Upper lobe of left lung (tissue), 6 donors: ENCODE results near the gene KIF27. TPM values are rescaled to one million over a fixed set of nuclear protein-coding genes. Genes with fewer than 3 reads are reported as not detected.
A peak's percentile ranks its signal among the peaks of the same experiment; 100 is the strongest.
"Not testable (repeated sequence)": the region's sequence is repeated elsewhere in the genome, so short reads cannot be mapped to it uniquely, and the experiment has no call there.

ENCODE experiments used
- ATAC-seq, 2 donors: fragments of 200-7000 bp; cut with Tn5 transposase; one replicate each; pipeline ENCODE4 v1.9.1; 2022; ENCODE audit warnings: mild to moderate bottlenecking in 2 of 2, moderate library complexity in 2 of 2; ENCODE audit not compliant: low FRiP score in 2 of 2
- DNase-seq, 2 donors: peaks; one replicate each; pipeline ENCODE4 v3.0.0-alpha.2; 2019 to 2020
- H3K27ac ChIP-seq, 4 donors: fragments of 200-600 bp; sonication (generic); one replicate each; pipeline ENCODE4 v1.5.1; 2016 to 2019
- H3K27me3 ChIP-seq, 4 donors: fragments of 200-600 bp; sonication (generic); one replicate each; pipeline ENCODE4 v1.5.1; 2017 to 2019
- H3K36me3 ChIP-seq, 4 donors: fragments of 200-600 bp; sonication (generic); one replicate each; pipeline ENCODE4 v1.5.1; 2016 to 2019
- H3K4me1 ChIP-seq, 4 donors: fragments of 200-600 bp; sonication (generic); one replicate each; pipeline ENCODE4 v1.5.1; 2018 to 2019
- H3K4me3 ChIP-seq, 4 donors: fragments of 200-600 bp; sonication (generic); one replicate each; pipeline ENCODE4 v1.5.1; 2017 to 2019; ENCODE audit warnings: mild to moderate bottlenecking in 2 of 4, moderate library complexity in 1 of 4
- H3K9me3 ChIP-seq, 4 donors: fragments of 200-600 bp; sonication (generic); one replicate each; pipeline ENCODE4 v1.5.1; 2018 to 2019
- CTCF ChIP-seq, 6 experiments: fragments of 450-650 bp in 4 of 6; fragments of 200-600 bp in 2 of 6; sonication (generic) in 2 of 6; IDR thresholded peaks; one replicate each; pipeline ENCODE4 v1.5.1; 2016 to 2019; ENCODE audit warnings: antibody characterized with exemption in 6 of 6
- EP300 ChIP-seq, 4 donors: sonication (generic); formaldehyde crosslinking; IDR thresholded peaks; one replicate each; pipeline ENCODE4 v1.5.1; 2017; ENCODE audit warnings: antibody characterized with exemption in 4 of 4, control low read depth in 2 of 4
- POLR2A ChIP-seq, 4 donors: fragments of 450-650 bp; IDR thresholded peaks; one replicate each; pipeline ENCODE4 v1.5.1; 2016 to 2017; ENCODE audit warnings: antibody characterized with exemption in 4 of 4, mild to moderate bottlenecking in 2 of 4
- POLR2AphosphoS5 ChIP-seq, 2 donors: sonication (generic); formaldehyde crosslinking; IDR thresholded peaks; one replicate each; pipeline ENCODE4 v1.5.1; 2017; ENCODE audit warnings: antibody characterized with exemption in 2 of 2
- WGBS, 2 donors: methylation state at CpG; one replicate each; pipeline ENCODE4 v1.1.5; 2017 to 2018; 5-methylcytosine and 5-hydroxymethylcytosine counted together
- total RNA-seq, 6 donors: library from RNA; depleted of rRNA in 4 of 6; stranded (reverse); fragments of >200 nt in 4 of 6; gene quantifications; one replicate each; pipeline versions ENCODE4 v1.1.0 to v1.2.1, GENCODE V29; 2016 to 2021
- donor health status: DM: no; HTN: no; CAD: no; lungs with moderate emphysema.
- donor health status: DM: no; HTN: yes; CAD: no; lungs with severe emphysema.

KIF27 gene
- total RNA-seq, 6 donors from 2014 or later: 5.3 to 32.5 (median 6.7) TPM

GRCh38 chr9:83906144-83906543, 15.1 kb downstream of the KIF27 start:
- H3K27ac ChIP-seq: no peak overlapping the region
- H3K4me1 ChIP-seq: no peaks in the 10 kb centered on the region
- H3K27me3 ChIP-seq: no peaks in the 10 kb centered on the region
- no peaks in the 10 kb centered on the region for H3K9me3 ChIP-seq
- peaks cover 0 to 6% (median 2%) of the 10 kb centered on the region in 4 donors for H3K36me3 ChIP-seq
- TF ChIP-seq POLR2A (IDR thresholded peaks at IDR 0.05): no peak
- TF ChIP-seq EP300 (IDR thresholded peaks at IDR 0.05): no peak
- no peak for TF ChIP-seq CTCF (IDR thresholded peaks at IDR 0.05)
- TF ChIP-seq POLR2AphosphoS5 (IDR thresholded peaks at IDR 0.05): no peak
- H3K4me3 ChIP-seq: no peak overlapping the region
- DNase-seq: no peak
- no peak for ATAC-seq

GRCh38 chr9:83900615-83901014, 20.6 kb downstream of the KIF27 start:
- not testable (repeated sequence) for ATAC-seq, H3K9me3 ChIP-seq, H3K4me3 ChIP-seq, H3K27me3 ChIP-seq, H3K36me3 ChIP-seq, H3K27ac ChIP-seq, DNase-seq, H3K4me1 ChIP-seq
- 91 to 93% methylated on average over 5 of the region's 5 CpGs for whole genome bisulfite sequencing, 2 donors

- H3K4me1 ChIP-seq, H3K27ac ChIP-seq, H3K36me3 ChIP-seq, H3K27me3 ChIP-seq, ATAC-seq, DNase-seq, H3K9me3 ChIP-seq, H3K4me3 ChIP-seq: not testable (repeated sequence)
- 93 to 100% methylated on average over 2 of the region's 2 CpGs for WGBS, 2 donors
Observed at GRCh38 chr9:83894301-83894700, 26.9 kb downstream of the KIF27 start.

- ATAC-seq, H3K4me1 ChIP-seq, H3K4me3 ChIP-seq, H3K27ac ChIP-seq, H3K27me3 ChIP-seq, DNase-seq, H3K36me3 ChIP-seq, H3K9me3 ChIP-seq: not testable (repeated sequence)
- WGBS, 2 donors: 97% methylated on average over 2 of the region's 2 CpGs
Observed at GRCh38 chr9:83886498-83886897, 34.7 kb downstream of the KIF27 start.

GRCh38 chr9:83885559-83886240, 35.5 kb downstream of the KIF27 start:
- 76 to 78% methylated on average over 3 of the region's 3 CpGs for WGBS, 2 donors
- not testable (repeated sequence) for H3K27ac ChIP-seq, H3K4me3 ChIP-seq, H3K4me1 ChIP-seq, H3K9me3 ChIP-seq, H3K36me3 ChIP-seq, H3K27me3 ChIP-seq
- DNase-seq (peak in 1 of 2 donors; percentile 22), ATAC-seq (peak in 1 of 2 donors; percentile 74)

- not testable (repeated sequence) for ATAC-seq, H3K36me3 ChIP-seq
Observed at GRCh38 chr9:83881687-83882408, 39.4 kb downstream of the KIF27 start.

GRCh38 chr9:83875559-83875958, 45.7 kb downstream of the KIF27 start:
- not testable (repeated sequence) for H3K4me1 ChIP-seq, ATAC-seq, H3K27me3 ChIP-seq, H3K27ac ChIP-seq, H3K9me3 ChIP-seq, H3K4me3 ChIP-seq, DNase-seq, H3K36me3 ChIP-seq
- 65 to 79% methylated on average over 3 of the region's 3 CpGs for WGBS, 2 donors

More at GRCh38 chr9:83881687-83882408, 39.4 kb downstream of the KIF27 start:
- not testable (repeated sequence) for DNase-seq, H3K4me3 ChIP-seq, H3K27ac ChIP-seq, H3K4me1 ChIP-seq, H3K9me3 ChIP-seq, H3K27me3 ChIP-seq
- WGBS, 2 donors: 94 to 97% methylated on average over 6 of the region's 6 CpGs

- H3K4me1 ChIP-seq, ATAC-seq: not testable (repeated sequence)
- WGBS, 2 donors: 91 to 93% methylated on average over 8 of the region's 8 CpGs
Observed at GRCh38 chr9:83849895-83850294, 71.3 kb downstream of the KIF27 start.

More at GRCh38 chr9:83849895-83850294, 71.3 kb downstream of the KIF27 start:
- not testable (repeated sequence) for DNase-seq, H3K27me3 ChIP-seq, H3K36me3 ChIP-seq, H3K27ac ChIP-seq, H3K4me3 ChIP-seq, H3K9me3 ChIP-seq
